ENCODE measurements around the gene GLRX2. TPM values are rescaled to one million over a fixed set of nuclear protein-coding genes. Genes with fewer than 3 reads are reported as not detected.
"Not testable (repeated sequence)": the region's sequence is repeated elsewhere in the genome, so short reads cannot be mapped to it uniquely, and the experiment has no call there.

The GLRX2 gene
- polyA plus RNA-seq, 1 donor, result 15.8 TPM

- DNase-seq, result no peak
Measured at GRCh38 chr1:193066606-193067005, 38.6 kb downstream of the GLRX2 start.

GRCh38 chr1:193065954-193066353 is 39.3 kb downstream of the GLRX2 start:
- DNase-seq, result no peak

GRCh38 chr1:193062698-193063463 is 42.3 kb downstream of the GLRX2 start:
- no peak for DNase-seq

- no peak for DNase-seq
Measured at GRCh38 chr1:193060938-193061337, 44.3 kb downstream of the GLRX2 start.

GRCh38 chr1:193060406-193060805 is 44.8 kb downstream of the GLRX2 start:
- DNase-seq, result peak; percentile 8

GRCh38 chr1:193060115-193060403 is 45.2 kb downstream of the GLRX2 start:
- no peak for DNase-seq

GRCh38 chr1:193059282-193060114 is 45.7 kb downstream of the GLRX2 start, which contains the start of the genes RO60 and UCHL5:
Gene RO60, plus strand, starts transcription at chr1:193059612. Its CDS starts 9,443 bp downstream, at chr1:193069055.
Gene UCHL5, minus strand, starts transcription at chr1:193059360. Its CDS starts 100 bp downstream, at chr1:193059260.
- DNase-seq, result peak; percentile 97

GRCh38 chr1:193058529-193059281 is 46.5 kb downstream of the GLRX2 start:
- peak; percentile 46 for DNase-seq

GRCh38 chr1:193054169-193054675 is 51.0 kb downstream of the GLRX2 start:
- DNase-seq, result no peak

GRCh38 chr1:193048913-193049312 is 56.3 kb downstream of the GLRX2 start:
- not testable (repeated sequence) for DNase-seq

Other genes with a start within 250 kb of the GLRX2 start
- 56.9 TPM for gene UCHL5, start 46.1 kb downstream of the GLRX2 start, polyA plus RNA-seq (ENCODE audit: insufficient read length)
- 54.3 TPM for gene RO60, start 45.8 kb downstream of the GLRX2 start, polyA plus RNA-seq (ENCODE audit: insufficient read length)
- gene CDC73, start 16.6 kb upstream of the GLRX2 start, polyA plus RNA-seq (ENCODE audit: insufficient read length), result 50.6 TPM
- 13.8 TPM for gene B3GALT2, start 81.2 kb upstream of the GLRX2 start, polyA plus RNA-seq (ENCODE audit: insufficient read length)